GM19351 (cell line): ENCODE results near the gene GPR183.
A peak's percentile ranks its signal among the peaks of the same experiment; 100 is the strongest.

Experiments
- ATAC-seq: cut with Tn5 transposase; IDR thresholded peaks from one replicate; pipeline ENCODE4 v1.9.1; 2021; ENCODE audit warnings: mild to moderate bottlenecking, moderate library complexity; ENCODE audit not compliant: unreplicated experiment

Gene GPR183

GRCh38 chr13:99339736-99340397 lies 32.7 kb upstream of the GPR183 start:
- no peak for ATAC-seq

- ATAC-seq: no peak
Observed at GRCh38 chr13:99339230-99339721, 32.1 kb upstream of the GPR183 start.

- ATAC-seq: no peak
Observed at GRCh38 chr13:99335603-99336002, 28.4 kb upstream of the GPR183 start.

GRCh38 chr13:99335087-99335486 lies 27.9 kb upstream of the GPR183 start:
- no peak for ATAC-seq

GRCh38 chr13:99334221-99334620 lies 27.0 kb upstream of the GPR183 start:
- no peak for ATAC-seq

GRCh38 chr13:99332456-99332855 lies 25.3 kb upstream of the GPR183 start:
- peak; percentile 6 for ATAC-seq

- peak; percentile 89 for ATAC-seq
Observed at GRCh38 chr13:99331881-99332293, 24.7 kb upstream of the GPR183 start.

- ATAC-seq: no peak
Observed at GRCh38 chr13:99330942-99331341, 23.7 kb upstream of the GPR183 start.

GRCh38 chr13:99329477-99329876 lies 22.3 kb upstream of the GPR183 start:
- ATAC-seq: no peak

GRCh38 chr13:99327761-99328160 lies 20.6 kb upstream of the GPR183 start:
- ATAC-seq: no peak

- ATAC-seq: no peak
Observed at GRCh38 chr13:99327126-99327525, 19.9 kb upstream of the GPR183 start.

- no peak for ATAC-seq
Observed at GRCh38 chr13:99326012-99326411, 18.8 kb upstream of the GPR183 start.

- no peak for ATAC-seq
Observed at GRCh38 chr13:99323488-99323887, 16.3 kb upstream of the GPR183 start.

GRCh38 chr13:99322297-99323103 lies 15.3 kb upstream of the GPR183 start:
- peak; percentile 90 for ATAC-seq

- ATAC-seq: no peak
Observed at GRCh38 chr13:99321709-99322108, 14.5 kb upstream of the GPR183 start.

- ATAC-seq: no peak
Observed at GRCh38 chr13:99320693-99321481, 13.7 kb upstream of the GPR183 start.

- no peak for ATAC-seq
Observed at GRCh38 chr13:99316657-99317256, 9.6 kb upstream of the GPR183 start.

GRCh38 chr13:99316224-99316623 lies 9.0 kb upstream of the GPR183 start:
- ATAC-seq: no peak

- no peak for ATAC-seq
Observed at GRCh38 chr13:99315186-99315585, 8.0 kb upstream of the GPR183 start.

GRCh38 chr13:99314640-99315176 lies 7.5 kb upstream of the GPR183 start:
- no peak for ATAC-seq

- no peak for ATAC-seq
Observed at GRCh38 chr13:99313941-99314340, 6.7 kb upstream of the GPR183 start.
